Left forelimb (tissue), 1 donor: Measurements from ENCODE around the gene SLC66A2.

Source experiments
- DNase-seq: peaks from one replicate; pipeline ENCODE4 v3.0.0-alpha.2; 2018; ENCODE audit warnings: low spot score

Gene SLC66A2

DNA sequence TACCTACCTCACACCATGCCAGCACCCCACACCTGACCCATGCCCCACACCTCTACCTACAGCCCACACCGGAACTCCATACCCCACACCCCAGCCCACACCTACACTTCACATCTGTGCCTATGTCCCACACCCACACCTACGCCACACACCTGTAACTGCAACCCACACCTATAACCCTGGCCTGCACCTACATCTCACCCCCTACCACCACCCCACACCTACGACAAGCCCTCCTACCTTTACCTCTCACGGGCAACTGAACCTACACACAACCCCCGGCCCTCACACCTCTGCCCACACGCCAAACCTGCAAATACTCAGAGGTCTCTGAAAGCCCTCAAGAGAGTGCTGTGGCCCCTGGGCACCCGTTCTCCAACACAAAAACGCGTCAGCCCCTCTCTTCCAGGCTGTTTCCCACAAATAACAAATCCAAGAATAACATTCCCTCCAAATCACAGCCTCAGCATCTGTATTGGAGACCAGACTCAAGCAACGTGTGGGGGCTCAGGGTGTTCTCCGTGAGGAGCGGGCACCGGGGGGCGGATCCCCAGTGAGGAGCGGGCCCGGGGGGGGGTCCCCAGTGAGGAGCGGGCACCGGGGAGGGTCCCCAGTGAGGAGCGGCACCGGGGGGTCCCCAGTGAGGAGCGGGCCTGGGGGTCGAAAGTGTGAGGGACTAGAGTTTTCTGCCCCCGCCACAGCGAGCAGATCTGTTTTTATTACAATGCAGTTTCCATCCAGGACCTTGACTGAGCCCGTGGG is 33.4 kb downstream of the SLC66A2 start:
- peak; percentile 54 for DNase-seq

DNA sequence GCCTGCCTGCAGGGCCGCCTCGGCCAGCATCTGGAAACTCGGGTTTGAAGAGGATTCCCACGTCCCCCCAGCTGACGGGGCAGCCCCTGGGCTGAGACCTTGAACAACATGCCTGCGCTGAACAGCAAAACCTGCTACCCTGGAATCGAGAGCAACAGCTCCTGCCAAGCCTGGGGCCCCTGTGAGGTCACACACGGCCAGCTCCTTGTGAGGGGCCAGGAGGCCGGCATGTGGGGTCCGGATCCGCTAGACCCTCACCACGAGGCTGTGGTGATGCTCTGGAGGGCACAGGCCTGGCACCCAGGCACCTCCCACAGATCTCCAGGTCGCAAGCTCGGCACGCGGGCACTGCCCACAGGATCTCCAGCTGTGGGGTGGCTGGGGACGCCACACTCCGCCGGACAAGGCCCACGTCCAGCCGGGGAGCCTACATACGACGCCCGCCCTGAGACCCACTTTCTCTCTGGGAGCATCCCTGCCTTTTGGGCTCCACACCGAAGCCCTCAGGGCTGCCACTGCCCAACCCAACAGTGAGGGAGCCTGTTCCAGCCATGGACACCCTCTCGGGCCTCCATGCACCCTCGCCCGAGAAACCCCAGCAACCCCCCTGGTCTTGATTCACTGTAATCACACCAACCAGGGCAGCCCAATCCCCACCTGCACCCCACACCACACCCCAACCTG is 34.1 kb downstream of the SLC66A2 start:
- peak; percentile 53 for DNase-seq

DNA sequence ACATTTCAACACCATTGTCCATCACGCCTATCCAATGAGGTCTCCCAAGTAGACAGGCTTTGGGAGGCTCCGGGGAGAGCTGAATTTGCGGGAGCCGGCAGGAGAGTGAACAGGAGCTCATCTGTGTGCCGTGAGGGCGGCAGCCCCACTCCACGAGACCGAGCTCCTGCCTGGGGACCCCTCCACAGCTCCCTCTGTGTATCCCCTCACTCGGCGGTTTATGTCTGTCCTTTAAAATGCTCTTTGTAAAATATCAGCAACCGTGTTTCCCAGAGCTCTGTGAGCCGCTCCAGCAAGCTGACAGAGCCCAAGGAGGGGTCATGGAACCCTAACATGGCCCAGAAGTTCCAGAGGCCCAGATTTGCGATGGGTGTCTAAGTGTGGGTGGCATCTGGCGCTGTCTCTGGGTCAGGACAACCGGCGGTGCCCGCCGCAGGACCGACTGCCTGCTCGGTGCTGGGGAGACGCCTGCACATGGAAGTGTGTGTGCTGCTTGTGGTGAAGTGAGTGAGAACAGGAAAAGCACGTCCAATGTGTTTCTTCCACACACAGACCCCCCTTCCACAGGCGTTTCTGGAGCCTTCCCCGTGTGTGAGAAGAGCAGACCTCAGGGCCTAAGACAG is 34.8 kb downstream of the SLC66A2 start:
- peak; percentile 48 for DNase-seq

DNA sequence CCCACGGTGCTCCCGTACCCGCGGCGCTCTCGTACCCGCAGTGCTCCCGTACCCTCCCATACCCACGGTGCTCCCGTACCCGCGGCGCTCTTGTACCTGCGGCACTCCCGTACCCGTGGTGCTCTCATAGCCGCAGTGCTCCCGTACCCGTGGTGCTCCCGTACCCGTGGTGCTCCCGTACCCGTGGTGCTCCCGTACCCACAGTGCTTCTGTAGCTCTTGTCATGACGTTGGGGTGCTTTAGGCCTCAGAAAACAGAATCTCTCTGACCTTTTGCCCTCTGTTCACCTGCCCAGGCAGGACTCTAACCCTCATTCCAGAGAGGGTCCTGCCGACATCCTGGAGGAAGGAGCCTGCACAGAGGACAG is 35.3 kb downstream of the SLC66A2 start:
- DNase-seq, result no peak

DNA sequence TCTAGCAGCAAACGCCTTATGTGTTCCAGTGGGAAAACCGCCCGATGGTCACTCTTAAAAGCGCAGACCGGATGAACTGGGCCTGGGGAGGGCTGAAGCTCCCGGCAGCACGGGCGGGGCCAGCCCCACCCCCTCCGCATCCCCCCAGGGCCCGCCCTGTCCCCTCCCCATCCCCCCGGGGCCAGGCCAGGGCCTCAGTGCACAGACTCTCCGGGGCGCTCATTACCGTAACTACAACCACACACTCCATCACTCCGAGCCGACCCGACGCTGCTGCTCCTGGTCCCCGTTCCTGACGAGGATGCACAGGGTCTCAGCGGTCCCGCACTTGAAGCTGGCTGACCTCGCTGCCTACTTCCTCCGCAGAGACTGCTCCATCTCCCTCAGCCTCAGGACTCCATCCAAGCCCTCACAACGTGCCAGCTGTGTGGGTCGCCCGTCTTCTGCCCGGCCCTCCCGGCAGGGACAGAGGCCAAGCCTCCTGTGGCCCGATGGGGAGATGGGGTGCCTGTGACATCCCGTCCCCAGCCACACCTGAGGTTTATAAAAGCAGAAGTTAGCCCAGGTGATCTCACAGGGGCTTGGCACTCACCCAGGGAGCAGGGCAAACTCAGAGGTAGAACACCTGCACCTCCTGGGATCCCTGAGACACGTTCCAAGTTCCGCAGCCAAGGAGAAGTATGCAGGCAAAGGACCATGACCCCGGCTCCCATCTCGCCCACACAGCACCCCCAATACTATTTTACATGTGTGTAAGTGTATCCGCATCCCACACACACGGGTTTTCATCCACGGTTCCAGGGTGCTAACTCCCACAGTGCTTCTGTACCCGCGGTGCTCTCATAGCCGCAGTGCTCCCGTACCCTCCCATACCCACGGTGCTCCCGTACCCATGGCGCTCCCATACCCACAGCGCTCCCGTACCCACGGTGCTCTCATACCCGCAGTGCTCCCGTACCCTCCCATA is 36.0 kb downstream of the SLC66A2 start:
- peak; percentile 70 for DNase-seq

DNA sequence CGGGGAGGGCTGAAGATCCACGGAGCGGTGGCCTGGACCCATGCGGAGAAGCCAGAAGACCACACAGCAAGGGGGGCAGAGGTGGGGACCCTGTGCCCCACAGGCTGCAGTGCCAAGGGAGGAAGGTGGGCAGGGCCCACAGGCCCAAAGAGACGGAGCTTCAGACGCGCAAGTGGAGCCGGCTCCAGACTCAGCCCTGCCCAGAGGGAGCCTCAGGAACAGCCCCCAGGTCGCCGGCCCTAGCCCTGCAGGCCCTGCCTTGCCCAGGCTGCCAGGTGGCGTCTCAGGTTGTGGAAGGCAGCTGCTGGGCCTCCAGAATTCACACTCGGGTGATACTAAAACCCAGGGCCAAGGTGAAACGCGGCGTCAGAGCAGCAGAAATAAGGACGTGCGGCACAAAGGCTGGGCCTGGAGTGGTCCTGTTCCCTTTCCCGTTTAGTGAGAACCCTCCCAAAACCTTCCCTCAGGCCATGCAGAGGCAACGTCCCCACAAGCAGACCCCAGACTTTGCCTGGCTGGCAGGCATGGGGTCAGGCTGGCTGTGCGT is 36.8 kb downstream of the SLC66A2 start:
- no peak for DNase-seq

DNA sequence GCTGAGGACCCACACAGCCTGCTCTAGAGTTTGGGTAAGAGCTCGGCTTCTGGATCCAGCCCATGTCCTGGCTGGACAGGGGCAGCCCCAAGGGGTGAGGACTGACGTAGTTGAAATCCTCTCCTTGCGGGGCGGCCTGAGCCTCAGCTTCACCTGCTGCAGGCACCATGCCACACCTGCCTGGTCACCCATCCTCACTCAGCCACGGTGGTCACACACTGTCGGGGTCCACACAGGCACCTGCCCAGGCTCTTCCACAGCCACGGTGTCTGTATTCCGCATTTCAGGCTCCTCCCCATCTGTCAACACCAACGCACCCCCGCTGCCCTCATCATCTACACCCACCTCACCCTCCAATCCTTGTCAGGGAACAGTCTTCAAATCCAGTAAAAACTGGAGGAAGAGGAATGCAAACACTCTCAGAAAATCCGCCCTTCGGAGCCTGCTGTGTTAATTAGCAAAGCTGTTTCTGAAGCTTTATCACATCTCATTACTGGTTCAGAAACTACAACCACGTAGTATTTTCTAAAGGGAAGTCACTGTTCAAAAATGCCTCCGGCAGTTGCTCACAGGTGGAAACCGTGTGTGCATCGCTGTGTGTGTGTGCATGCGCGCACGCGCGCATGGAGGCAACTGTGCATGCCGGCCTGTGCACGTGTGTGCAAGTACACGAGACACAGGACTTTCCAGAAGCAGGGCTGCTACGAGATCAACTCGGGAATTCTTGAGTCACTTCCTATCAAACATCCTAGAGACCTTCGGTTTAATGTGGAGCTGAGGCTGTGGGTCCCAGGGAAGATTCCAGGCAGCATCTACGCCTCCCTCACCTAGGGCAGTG is 38.2 kb downstream of the SLC66A2 start:
- no peak for DNase-seq

DNA sequence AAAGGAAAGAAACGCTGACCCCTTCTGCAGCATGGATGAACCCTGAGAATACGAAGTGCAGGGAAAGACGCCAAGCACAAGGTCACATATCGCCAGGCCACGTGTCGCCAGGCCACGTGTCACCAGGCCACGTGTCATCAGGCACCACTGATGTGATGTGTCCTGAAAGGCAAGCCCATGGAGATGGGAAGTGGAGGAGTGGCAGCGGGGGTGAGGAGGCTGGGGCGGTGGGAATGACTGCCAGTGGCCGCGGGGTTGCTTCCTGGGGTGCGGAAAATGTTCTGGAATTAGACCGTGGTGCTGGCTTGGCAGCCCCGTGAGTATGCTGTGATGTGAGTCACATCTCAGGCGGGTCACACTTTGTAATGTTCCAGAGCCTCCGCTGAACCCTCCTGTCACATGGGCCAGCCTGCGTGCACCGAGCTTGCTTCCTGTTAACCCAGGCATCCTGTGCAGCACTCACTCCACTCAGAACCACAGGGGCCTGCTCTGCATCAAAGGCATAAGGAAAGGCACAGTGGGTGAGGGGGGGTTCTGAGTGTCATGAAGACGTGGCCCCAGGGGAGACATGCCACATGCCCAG is 39.0 kb downstream of the SLC66A2 start:
- peak; percentile 65 for DNase-seq

DNA sequence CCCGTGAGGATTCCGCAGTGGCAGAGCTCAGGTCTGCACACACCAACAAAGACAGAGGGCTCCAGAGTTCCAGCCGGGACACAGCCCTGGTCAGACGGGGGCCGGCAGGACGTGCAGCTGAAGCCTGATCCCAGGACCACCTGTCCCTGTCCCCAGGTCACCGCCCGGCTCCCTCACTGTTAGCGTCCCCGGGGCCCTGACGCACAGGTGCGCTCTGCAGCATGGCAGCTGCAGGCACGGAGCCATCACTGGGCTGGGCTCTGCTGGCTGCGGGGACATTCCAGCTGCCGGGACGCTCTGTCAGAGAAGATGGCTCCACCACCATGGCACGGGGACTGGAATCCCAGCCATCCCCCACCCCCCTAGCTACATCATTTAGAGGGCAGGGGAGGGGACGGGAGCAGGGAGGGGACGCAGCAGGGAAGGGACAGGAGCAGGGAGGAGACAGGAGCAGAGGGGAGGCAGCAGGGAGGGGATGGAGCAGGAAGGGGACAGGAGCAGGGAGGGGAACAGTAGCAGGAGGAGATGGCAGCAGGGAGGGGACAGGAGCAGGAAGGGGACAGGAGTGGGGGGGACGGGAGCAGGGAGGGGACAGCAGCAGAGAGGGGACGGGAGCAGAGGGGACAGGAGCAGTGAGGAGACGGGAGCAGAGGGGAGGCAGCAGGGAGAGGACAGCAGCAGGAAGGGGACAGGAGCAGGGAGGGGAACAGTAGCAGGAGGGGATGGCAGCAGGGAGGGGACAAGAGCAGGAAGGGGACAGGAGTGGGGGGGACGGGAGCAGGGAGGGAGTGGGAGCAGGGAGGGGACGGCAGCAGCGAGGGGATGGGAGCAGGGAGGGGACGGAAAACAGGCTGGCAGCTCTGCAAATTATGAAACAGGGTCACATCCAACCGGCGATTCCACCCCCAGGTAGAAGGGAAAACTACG is 39.8 kb downstream of the SLC66A2 start:
- DNase-seq, result peak; percentile 67

DNA sequence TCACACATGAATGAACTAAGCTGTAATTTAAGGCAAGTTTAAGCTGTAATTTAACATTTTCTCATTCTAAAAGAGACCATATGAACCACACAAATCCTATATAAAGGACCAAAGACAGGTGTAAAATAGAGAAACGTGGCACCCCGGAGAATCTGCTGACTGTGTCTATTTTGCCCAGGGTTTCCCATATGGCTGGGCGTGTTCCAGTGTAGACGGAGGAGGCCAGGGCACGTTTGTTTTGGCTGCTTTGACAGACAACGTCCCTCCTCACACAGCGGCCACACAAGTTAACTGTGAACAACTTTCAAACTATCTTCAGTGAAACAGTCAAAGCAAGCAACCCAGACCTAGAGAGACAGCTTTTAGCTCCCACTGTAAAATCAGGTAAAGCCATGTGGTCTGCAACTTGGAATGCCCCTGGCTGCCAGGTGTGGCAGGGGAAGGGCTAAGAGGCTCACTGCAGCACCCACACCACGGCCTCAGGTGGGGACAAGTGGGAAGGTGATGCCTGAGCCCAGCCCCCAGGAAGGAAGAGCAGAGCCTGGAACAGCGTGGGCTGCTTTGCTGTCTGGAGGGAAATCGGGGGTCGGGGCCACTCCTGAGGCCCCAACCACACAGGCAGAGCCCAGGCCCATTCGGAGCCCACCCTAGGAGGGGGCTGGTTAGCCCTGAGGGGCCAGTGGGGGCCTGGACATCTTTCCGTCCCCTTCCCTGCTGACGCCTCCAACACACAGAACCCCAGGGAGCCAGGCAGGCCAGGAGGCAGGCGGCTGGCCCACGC is 40.7 kb downstream of the SLC66A2 start:
- DNase-seq, result peak; percentile 65

DNA sequence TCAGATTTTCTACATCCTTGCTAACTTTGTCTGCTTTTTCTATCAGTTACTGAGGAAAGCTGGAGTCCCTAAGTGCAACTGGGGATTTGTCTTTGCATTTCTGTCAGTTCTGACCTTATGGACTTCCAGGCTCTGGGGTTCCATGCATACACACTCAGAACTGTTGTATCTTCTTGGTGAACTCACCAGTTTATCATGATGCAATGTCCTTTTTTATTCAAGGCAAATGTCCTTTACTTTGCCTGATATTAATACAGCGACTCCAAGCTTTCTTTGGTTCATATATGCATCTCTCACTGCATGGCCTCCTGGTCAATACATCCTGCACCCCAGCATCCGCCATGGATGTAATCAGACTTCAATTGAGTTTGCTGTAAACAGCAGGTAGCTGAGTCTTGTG is 44.7 kb downstream of the SLC66A2 start:
- DNase-seq, result no peak

DNA sequence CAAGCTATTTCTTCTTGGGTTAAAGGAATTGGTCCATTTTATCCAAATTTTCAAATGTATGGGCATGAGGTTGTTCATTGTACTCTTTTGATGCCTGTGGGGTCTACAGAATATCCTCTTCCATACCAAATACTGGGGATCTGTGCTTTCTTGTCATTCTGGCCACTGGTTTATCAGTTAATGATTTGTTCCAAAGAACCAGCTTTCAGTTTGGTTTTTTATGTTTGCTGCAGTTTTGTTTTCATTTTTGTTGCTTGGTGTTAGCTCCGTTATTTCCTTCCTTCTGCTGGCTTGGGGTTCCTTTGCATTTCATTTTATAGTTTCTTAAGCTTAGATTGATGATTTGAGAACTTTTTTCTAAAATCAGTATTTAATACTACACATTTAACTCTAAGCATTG is 45.5 kb downstream of the SLC66A2 start:
- no peak for DNase-seq

DNA sequence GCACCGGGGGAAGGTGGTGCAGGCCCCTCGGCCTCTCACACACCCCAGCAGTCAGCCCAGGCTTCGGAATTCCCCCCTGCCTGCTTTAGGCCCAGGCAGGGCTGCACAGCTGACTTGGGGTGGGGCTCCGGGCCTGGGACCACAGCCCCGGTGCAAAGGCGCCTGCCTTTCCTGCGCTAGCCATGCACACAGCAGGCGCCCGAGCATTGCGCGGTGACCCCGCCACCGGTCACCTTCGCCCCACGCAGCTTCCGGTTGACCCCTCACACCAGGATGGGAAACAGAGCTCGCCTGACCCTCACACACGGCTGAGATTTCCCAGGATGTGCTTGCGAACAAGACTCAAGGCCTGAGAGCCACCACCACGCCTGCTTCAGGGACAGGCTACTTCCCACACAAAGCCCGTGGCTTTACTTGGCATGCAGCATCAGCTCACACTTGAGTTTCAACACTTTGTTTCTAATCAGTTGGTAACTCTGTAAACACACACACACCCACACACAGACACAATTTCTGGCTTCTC is 46.0 kb downstream of the SLC66A2 start:
- DNase-seq, result peak; percentile 50

DNA sequence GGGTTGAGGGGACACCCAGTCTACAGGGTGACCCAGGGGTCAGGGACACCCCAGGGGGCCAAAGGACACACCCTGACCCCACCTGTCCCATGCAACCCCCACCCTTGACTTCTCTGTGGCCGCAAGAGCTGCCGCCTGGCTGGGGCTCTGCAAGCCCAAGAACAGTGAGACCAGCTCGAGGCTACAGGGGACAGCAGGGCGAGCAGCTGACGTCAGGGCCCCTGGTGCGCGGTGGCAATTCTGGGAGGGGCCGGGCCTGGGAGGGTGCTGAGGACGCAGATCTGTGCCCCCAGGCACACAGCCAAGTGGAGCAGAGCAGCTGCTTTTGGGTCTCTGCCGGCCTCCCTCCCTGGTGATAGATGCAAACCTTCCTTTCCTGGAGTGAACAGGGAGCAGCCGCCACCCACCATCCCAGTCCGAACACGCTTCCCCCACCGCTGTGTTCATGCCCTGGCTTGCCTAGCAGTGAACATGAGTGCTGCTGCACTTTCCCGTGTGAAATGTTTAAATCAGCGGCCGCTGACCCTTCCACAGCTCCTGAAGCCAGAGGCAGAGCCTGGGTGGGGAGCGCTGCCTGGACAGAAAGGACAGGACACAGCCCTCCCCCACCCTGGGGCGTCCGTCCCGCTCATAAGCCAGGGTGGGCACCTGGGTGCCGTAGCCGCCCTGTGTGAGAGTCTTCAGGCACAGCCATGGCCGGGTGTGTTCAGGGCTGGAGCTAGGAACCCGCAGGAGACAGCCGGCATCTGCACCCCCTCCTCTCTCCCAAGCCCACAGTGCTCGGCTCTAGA is 46.9 kb downstream of the SLC66A2 start:
- peak; percentile 66 for DNase-seq

DNA sequence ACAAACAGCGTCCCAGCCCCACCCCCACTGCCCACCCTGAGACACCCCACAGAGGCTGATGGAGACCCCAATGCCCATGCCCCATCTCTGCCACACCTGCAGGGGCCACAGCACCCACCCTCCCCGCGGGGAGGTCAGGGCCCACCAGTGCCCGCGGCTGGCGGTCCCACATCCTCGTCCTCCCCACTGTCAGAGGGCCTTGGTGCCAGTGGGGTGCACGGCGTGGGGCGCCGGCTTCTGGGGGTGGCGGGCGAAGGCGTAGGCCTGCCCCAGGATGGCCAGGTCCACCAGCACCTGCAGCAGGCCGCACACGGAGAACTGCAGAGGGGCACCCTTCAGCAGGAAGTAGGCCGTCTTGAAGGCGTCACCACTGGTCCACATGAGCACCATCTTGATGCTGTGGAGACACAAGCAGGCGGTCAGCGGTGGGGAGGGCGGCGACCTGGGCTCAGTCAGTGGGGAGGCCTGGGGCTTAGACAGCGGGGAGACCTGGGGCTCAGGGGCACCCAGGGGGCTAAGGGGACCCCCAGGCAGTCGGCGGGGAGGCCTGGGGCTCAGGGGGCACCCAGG is 47.6 kb downstream of the SLC66A2 start:
- DNase-seq, result peak; percentile 52

DNA sequence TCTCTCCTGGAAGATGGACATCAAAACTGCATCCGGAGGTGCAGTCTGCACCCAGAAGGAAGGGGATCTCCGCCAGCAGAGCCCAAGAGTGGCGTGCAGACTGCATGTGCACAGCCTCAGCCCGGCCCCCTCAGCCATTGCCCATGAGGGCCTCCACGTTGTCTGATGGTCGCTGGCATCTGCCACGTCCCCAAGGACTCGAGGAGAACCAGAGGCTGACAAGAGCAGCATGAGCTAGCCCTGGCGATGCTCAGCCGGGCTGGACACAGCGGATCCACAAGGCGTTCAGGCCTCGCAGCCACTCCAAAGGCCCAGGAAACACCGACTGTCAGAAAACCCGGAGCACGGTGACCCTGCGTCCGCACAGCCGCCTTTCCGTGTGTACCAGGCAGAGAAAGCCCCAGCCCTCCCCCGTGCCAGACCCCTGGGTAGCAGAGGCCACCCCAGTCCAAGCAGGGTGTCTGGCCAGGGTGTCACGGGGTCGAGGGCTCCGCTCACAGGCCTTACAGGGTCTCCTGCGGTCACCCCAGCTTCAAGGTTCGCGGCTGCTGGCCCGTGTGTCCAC is 48.3 kb downstream of the SLC66A2 start:
- DNase-seq, result peak; percentile 44

DNA sequence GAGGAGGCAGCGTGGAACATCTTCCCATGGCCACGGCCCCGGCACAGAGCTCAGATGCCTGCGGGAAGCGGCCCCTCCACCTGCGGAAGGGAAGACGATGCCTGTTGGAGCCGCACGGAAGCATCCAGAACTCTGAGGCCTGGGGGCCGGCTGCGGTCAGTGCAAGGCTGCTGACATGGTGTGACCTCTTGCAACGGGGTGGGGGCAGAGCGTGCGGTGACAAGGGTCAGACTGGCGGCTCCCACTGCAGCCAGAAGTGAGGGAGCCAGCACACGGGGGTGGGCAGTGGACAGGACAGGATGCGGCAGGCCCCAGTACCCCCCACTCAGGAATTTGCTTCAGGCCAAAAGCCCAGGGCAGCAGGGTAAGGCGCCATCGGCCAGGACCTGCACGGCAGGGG is 48.8 kb downstream of the SLC66A2 start:
- DNase-seq, result peak; percentile 48
